Activated CD8-positive, alpha-beta T cell treated with anti-CD3 and anti-CD28 coated beads for 36 hours (primary cell): ENCODE measurements around the gene NIPAL4. TPM values are rescaled to one million over a fixed set of nuclear protein-coding genes. Genes with fewer than 3 reads are reported as not detected.

Experiments
- ATAC-seq: fragments of 200-7000 bp; cut with Tn5 transposase; one replicate; pipeline ENCODE4 v1.10.0; 2021; ENCODE audit warnings: mild to moderate bottlenecking, moderate library complexity
- CTCF ChIA-PET: fragments of 350-600 bp; sonication (Branson Sonifier 250); formaldehyde crosslinking; loops from one replicate; lab custom pipeline; 2021; ENCODE audit warnings: antibody characterized with exemption; lab: Charles Lee
- POLR2A ChIA-PET: fragments of 350-600 bp; sonication (Branson Sonifier 250); formaldehyde crosslinking; loops from one replicate; lab custom pipeline; 2021; ENCODE audit warnings: antibody characterized with exemption; lab: Charles Lee
- DNase-seq: peaks from one replicate; pipeline ENCODE4 v3.0.0-alpha.2; 2020
- H3K27ac Mint-ChIP-seq: one replicate; pipeline ENCODE4 v1.8.0; 2021; ENCODE audit warnings: mild to moderate bottlenecking, mixed read lengths
- H3K27me3 Mint-ChIP-seq: one replicate; pipeline ENCODE4 v1.8.0; 2021; ENCODE audit warnings: mixed read lengths
- H3K36me3 Mint-ChIP-seq: one replicate; pipeline ENCODE4 v1.8.0; 2021; ENCODE audit warnings: low read depth, mixed read lengths
- H3K4me1 Mint-ChIP-seq: one replicate; pipeline ENCODE4 v1.8.0; 2021; ENCODE audit warnings: low read depth, mixed read lengths
- H3K4me3 Mint-ChIP-seq: one replicate; pipeline ENCODE4 v1.8.0; 2021; ENCODE audit warnings: mild to moderate bottlenecking, moderate library complexity, mixed read lengths
- H3K9me3 Mint-ChIP-seq: one replicate; pipeline ENCODE4 v1.8.0; 2021; ENCODE audit warnings: mixed read lengths
- CTCF ChIP-seq: fragments of 200-600 bp; IDR thresholded peaks from one replicate; pipeline ENCODE4 v1.8.0; 2022; ENCODE audit warnings: antibody characterized with exemption, mild to moderate bottlenecking
- intact Hi-C: fragments of 100-400 bp; cut with micrococcal nuclease; formaldehyde crosslinking; loops from one replicate; pipeline ENCODE4 v1.10.0; 2022
- total RNA-seq, 2 experiments: library from RNA; stranded (reverse); gene quantifications; one replicate each; pipeline ENCODE4 v1.2.3, GENCODE V29; 2021

The NIPAL4 gene
- total RNA-seq, 2 experiments from 2014 or later, result 0.29 to 0.72 TPM

- Mint-ChIP-seq H3K4me3 (no peak overlapping the region), H3K27me3 (peaks cover 8% of the 10 kb centered on the region), H3K36me3 (no peaks in the 10 kb centered on the region), H3K4me1 (no peaks in the 10 kb centered on the region), H3K9me3 (no peaks in the 10 kb centered on the region), H3K27ac (no peak overlapping the region)
- ATAC-seq (no peak), DNase-seq (no peak)
- ChIA-PET POLR2A (no interaction called here), CTCF (interaction anchor here (9.6 kb wide), 1 partner anchor 17 kb away, joined by 64 read pairs; no protein-coding TSS in a partner anchor)
- intact Hi-C loops, result no loop called here
- TF ChIP-seq CTCF, result no peak
These were observed 5.0 kb upstream of the NIPAL4 start for GRCh38 chr5:157455057-157455456.

GRCh38 chr5:157456301-157456700 lies 3.7 kb upstream of the NIPAL4 start:
- Mint-ChIP-seq H3K9me3 (no peaks in the 10 kb centered on the region), H3K36me3 (no peaks in the 10 kb centered on the region), H3K4me3 (no peak overlapping the region), H3K27ac (no peak overlapping the region), H3K4me1 (no peaks in the 10 kb centered on the region), H3K27me3 (peaks cover 16% of the 10 kb centered on the region)
- intact Hi-C loops, result no loop called here
- no peak for DNase-seq
- ChIA-PET POLR2A (interaction anchor here (0.6 kb wide), 1 partner anchor 214 kb away, joined by 3 read pairs; no protein-coding TSS in a partner anchor), CTCF (interaction anchor here (1.0 to 9.6 kb wide), 4 partner anchors 15 to 287 kb away, joined by 3 to 64 read pairs (median 4); partner anchors contain the start of gene LSM11)
- no peak for ATAC-seq
- no peak for TF ChIP-seq CTCF

GRCh38 chr5:157457391-157457790 lies 2.6 kb upstream of the NIPAL4 start:
- H3K4me3 Mint-ChIP-seq, result no peak overlapping the region
- no peaks in the 10 kb centered on the region for H3K4me1 Mint-ChIP-seq
- intact Hi-C loops, result no loop called here
- no peaks in the 10 kb centered on the region for H3K9me3 Mint-ChIP-seq
- peaks cover 23% of the 10 kb centered on the region for H3K27me3 Mint-ChIP-seq
- H3K27ac Mint-ChIP-seq, result no peak overlapping the region
- DNase-seq (no peak), ATAC-seq (no peak)
- ChIA-PET CTCF (interaction anchor here (1.0 to 9.6 kb wide), 4 partner anchors 14 to 286 kb away, joined by 3 to 64 read pairs (median 4); partner anchors contain the start of gene LSM11), POLR2A (no interaction called here)
- no peak for TF ChIP-seq CTCF
- H3K36me3 Mint-ChIP-seq, result no peaks in the 10 kb centered on the region

- H3K27me3 Mint-ChIP-seq, result peaks cover 27% of the 10 kb centered on the region
- intact Hi-C loops, result no loop called here
- CTCF ChIA-PET, result interaction anchor here (2.2 to 9.6 kb wide), 2 partner anchors 13 to 27 kb away, joined by 8 to 64 read pairs; no protein-coding TSS in a partner anchor
- POLR2A ChIA-PET, result no interaction called here
- no peaks in the 10 kb centered on the region for H3K9me3 Mint-ChIP-seq
- no peak overlapping the region for H3K27ac Mint-ChIP-seq
- TF ChIP-seq CTCF, result no peak
- ATAC-seq (no peak), DNase-seq (no peak)
- H3K4me3 Mint-ChIP-seq, result no peak overlapping the region
- H3K36me3 Mint-ChIP-seq, result no peaks in the 10 kb centered on the region
- peaks cover 2% of the 10 kb centered on the region for H3K4me1 Mint-ChIP-seq
These were observed 1.2 kb upstream of the NIPAL4 start for GRCh38 chr5:157458835-157459234.

GRCh38 chr5:157460921-157461792 lies 1.1 kb downstream of the NIPAL4 start:
- H3K4me1 Mint-ChIP-seq, result peaks cover 18% of the 10 kb centered on the region
- no peak overlapping the region for H3K27ac Mint-ChIP-seq
- CTCF ChIA-PET, result interaction anchor here (0.6 to 9.6 kb wide), 9 partner anchors 11 to 1874 kb away, joined by 3 to 64 read pairs (median 3); partner anchors contain the start of gene LSM11
- H3K27me3 Mint-ChIP-seq, result peaks cover 27% of the 10 kb centered on the region
- no peak for TF ChIP-seq CTCF
- H3K9me3 Mint-ChIP-seq, result no peaks in the 10 kb centered on the region
- ATAC-seq, result no peak
- POLR2A ChIA-PET, result no interaction called here
- intact Hi-C loops, result no loop called here
- no peak for DNase-seq
- no peaks in the 10 kb centered on the region for H3K36me3 Mint-ChIP-seq
- peak overlapping the region; percentile 59 for H3K4me3 Mint-ChIP-seq
